ENCODE data around the gene PRKRA. TPM values are rescaled to one million over a fixed set of nuclear protein-coding genes. Genes with fewer than 3 reads are reported as not detected.

The PRKRA gene
- total RNA-seq, 1 experiment from 2014 or later = 60.2 TPM

- no TSS peak for BruUV-seq (replicated peaks)
- Mint-ChIP-seq H3K4me1 (ENCODE audit: low read depth, unreplicated experiment) (peaks cover 6% of the 10 kb centered on the region), H3K9me3 (ENCODE audit: unreplicated experiment) (no peaks in the 10 kb centered on the region), H3K27me3 (ENCODE audit: insufficient read depth, unreplicated experiment) (no peaks in the 10 kb centered on the region), H3K36me3 (ENCODE audit: insufficient read depth, unreplicated experiment) (no peaks in the 10 kb centered on the region), H3K27ac (ENCODE audit: unreplicated experiment) (no peak overlapping the region), H3K4me3 (ENCODE audit: unreplicated experiment) (no peak overlapping the region)
- no peaks in the 10 kb centered on the region for H3K9me3 ChIP-seq
- DNase-seq = no peak
- no peaks in the 10 kb centered on the region for H3K4me1 ChIP-seq
- ChIA-PET CTCF (interaction anchor here (1.6 to 1.7 kb wide), 2 partner anchors 17 to 306 kb away, joined by 4 to 9 read pairs; partner anchors contain the start of gene RBM45), POLR2A (interaction anchor here (1.1 kb wide), 1 partner anchor 33 kb away, joined by 4 read pairs; the partner anchor contains the start of genes PJVK and PRKRA)
- H3K36me3 ChIP-seq (ENCODE audit: control insufficient read depth, insufficient read depth, low read length) = no peaks in the 10 kb centered on the region
- TF ChIP-seq, protein P1, sequence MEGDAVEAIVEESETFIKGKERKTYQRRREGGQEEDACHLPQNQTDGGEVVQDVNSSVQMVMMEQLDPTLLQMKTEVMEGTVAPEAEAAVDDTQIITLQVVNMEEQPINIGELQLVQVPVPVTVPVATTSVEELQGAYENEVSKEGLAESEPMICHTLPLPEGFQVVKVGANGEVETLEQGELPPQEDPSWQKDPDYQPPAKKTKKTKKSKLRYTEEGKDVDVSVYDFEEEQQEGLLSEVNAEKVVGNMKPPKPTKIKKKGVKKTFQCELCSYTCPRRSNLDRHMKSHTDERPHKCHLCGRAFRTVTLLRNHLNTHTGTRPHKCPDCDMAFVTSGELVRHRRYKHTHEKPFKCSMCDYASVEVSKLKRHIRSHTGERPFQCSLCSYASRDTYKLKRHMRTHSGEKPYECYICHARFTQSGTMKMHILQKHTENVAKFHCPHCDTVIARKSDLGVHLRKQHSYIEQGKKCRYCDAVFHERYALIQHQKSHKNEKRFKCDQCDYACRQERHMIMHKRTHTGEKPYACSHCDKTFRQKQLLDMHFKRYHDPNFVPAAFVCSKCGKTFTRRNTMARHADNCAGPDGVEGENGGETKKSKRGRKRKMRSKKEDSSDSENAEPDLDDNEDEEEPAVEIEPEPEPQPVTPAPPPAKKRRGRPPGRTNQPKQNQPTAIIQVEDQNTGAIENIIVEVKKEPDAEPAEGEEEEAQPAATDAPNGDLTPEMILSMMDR (IDR thresholded peaks at IDR 0.05; ENCODE audit: insufficient read depth in 1 of 2, low read depth in 1 of 2, low read length in 1 of 2, severe bottlenecking in 1 of 2, unreplicated experiment in 1 of 2) = no peak
- H3K4me3 ChIP-seq (ENCODE audit: low read depth, low read length) = no peak overlapping the region
- no peaks in the 10 kb centered on the region for H3K27me3 ChIP-seq (replicated peaks; ENCODE audit: control insufficient read depth, insufficient read depth, low read length)
- intact Hi-C loops (cut with micrococcal nuclease; ENCODE audit: unreplicated experiment) = loop anchor here (10.0 kb wide), 1 partner anchor 434 kb away; no protein-coding TSS in a partner anchor
Measured at GRCh38 chr2:178418426-178418825, 32.5 kb downstream of the PRKRA start.

- H3K36me3 ChIP-seq (ENCODE audit: control insufficient read depth, insufficient read depth, low read length) = no peaks in the 10 kb centered on the region
- ChIA-PET POLR2A (no interaction called here), CTCF (interaction anchor here (0.7 to 1.6 kb wide), 2 partner anchors 16 to 142 kb away, joined by 4 to 6 read pairs; no protein-coding TSS in a partner anchor)
- Mint-ChIP-seq H3K9me3 (ENCODE audit: unreplicated experiment) (no peaks in the 10 kb centered on the region), H3K4me1 (ENCODE audit: low read depth, unreplicated experiment) (peaks cover 6% of the 10 kb centered on the region), H3K36me3 (ENCODE audit: insufficient read depth, unreplicated experiment) (no peaks in the 10 kb centered on the region), H3K4me3 (ENCODE audit: unreplicated experiment) (no peak overlapping the region), H3K27ac (ENCODE audit: unreplicated experiment) (no peak overlapping the region), H3K27me3 (ENCODE audit: insufficient read depth, unreplicated experiment) (no peaks in the 10 kb centered on the region)
- DNase-seq = no peak
- BruUV-seq (replicated peaks) = no TSS peak
- intact Hi-C loops (cut with micrococcal nuclease; ENCODE audit: unreplicated experiment) = loop anchor here (10.0 kb wide), 1 partner anchor 433 kb away; no protein-coding TSS in a partner anchor
- H3K4me3 ChIP-seq (ENCODE audit: low read depth, low read length) = no peak overlapping the region
- no peaks in the 10 kb centered on the region for H3K4me1 ChIP-seq
- TF ChIP-seq, protein P1 (IDR thresholded peaks at IDR 0.05; ENCODE audit: insufficient read depth in 1 of 2, low read depth in 1 of 2, low read length in 1 of 2, severe bottlenecking in 1 of 2, unreplicated experiment in 1 of 2) = no peak
- H3K9me3 ChIP-seq = no peaks in the 10 kb centered on the region
- H3K27me3 ChIP-seq (replicated peaks; ENCODE audit: control insufficient read depth, insufficient read depth, low read length) = no peaks in the 10 kb centered on the region
Measured at GRCh38 chr2:178417916-178418315, 33.1 kb downstream of the PRKRA start.

- Histone ChIP-seq H3K36me3 (ENCODE audit: control insufficient read depth, insufficient read depth, low read length) (no peaks in the 10 kb centered on the region), H3K4me3 (ENCODE audit: low read depth, low read length) (no peak overlapping the region), H3K9me3 (no peaks in the 10 kb centered on the region), H3K4me1 (no peaks in the 10 kb centered on the region), H3K27me3 (replicated peaks; ENCODE audit: control insufficient read depth, insufficient read depth, low read length) (no peaks in the 10 kb centered on the region)
- ChIA-PET CTCF (no interaction called here), POLR2A (no interaction called here)
- H3K27ac Mint-ChIP-seq (ENCODE audit: unreplicated experiment) = no peak overlapping the region
- no peaks in the 10 kb centered on the region for H3K9me3 Mint-ChIP-seq (ENCODE audit: unreplicated experiment)
- BruUV-seq (replicated peaks) = no TSS peak
- no peaks in the 10 kb centered on the region for H3K27me3 Mint-ChIP-seq (ENCODE audit: insufficient read depth, unreplicated experiment)
- H3K4me1 Mint-ChIP-seq (ENCODE audit: low read depth, unreplicated experiment) = peaks cover 6% of the 10 kb centered on the region
- no peak for DNase-seq
- TF ChIP-seq, protein P1 (IDR thresholded peaks at IDR 0.05; ENCODE audit: insufficient read depth in 1 of 2, low read depth in 1 of 2, low read length in 1 of 2, severe bottlenecking in 1 of 2, unreplicated experiment in 1 of 2) = no peak
- intact Hi-C loops (cut with micrococcal nuclease; ENCODE audit: unreplicated experiment) = loop anchor here (10.0 kb wide), 1 partner anchor 431 kb away; no protein-coding TSS in a partner anchor
- no peak overlapping the region for H3K4me3 Mint-ChIP-seq (ENCODE audit: unreplicated experiment)
- H3K36me3 Mint-ChIP-seq (ENCODE audit: insufficient read depth, unreplicated experiment) = no peaks in the 10 kb centered on the region
Measured at GRCh38 chr2:178415979-178416378, 35.0 kb downstream of the PRKRA start.

All from Caco-2 (cell line).